NCI-H2029 (cell line): ENCODE measurements around the gene SEZ6L.

Experiments used
- DNase-seq: peaks from one replicate; lab custom pipeline; 2025; lab: John Stamatoyannopoulos, UW

SEZ6L gene

GRCh38 chr22:26182723-26183122, 13.5 kb downstream of the SEZ6L start:
- DNase-seq: no peak

DNA sequence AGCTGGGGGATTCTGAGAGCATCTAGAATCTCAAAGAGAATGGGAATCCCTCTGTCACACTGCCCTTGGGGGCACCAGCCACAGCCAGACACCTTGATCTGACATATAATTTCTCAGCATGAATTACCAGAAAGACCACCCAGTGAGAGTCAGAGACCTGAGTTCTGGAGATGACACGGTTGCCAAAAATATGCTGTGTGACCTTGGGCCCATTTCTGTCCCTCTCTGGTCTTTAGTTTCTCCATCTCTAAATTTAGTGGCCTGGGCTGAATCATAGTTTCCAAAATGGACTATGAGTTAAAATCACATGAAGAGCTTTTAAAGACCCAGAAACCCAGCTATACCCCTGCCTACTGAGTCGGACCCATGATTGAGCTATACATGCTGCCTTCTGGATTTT, 15.9 kb downstream of the SEZ6L start:
- DNase-seq: no peak

DNA sequence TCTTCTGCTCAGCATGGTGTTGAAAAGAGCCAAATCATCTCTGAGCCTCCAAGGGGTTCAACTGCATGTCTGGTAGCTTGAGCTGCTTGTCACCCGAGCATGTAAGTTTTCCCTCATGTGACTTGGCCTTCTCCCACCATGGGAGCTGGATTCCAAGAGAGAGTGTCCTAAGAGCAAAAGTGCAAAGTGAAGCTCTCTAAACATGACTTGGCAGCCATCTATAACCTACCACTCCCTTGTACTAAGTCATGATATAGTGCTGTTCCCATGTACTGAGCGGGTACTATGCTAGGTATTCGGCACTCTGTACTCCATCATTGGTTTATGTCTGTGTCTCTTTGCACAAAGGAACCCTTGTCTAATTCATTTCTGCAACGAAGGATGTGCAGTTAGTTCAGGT, 19.1 kb downstream of the SEZ6L start:
- DNase-seq: no peak

DNA sequence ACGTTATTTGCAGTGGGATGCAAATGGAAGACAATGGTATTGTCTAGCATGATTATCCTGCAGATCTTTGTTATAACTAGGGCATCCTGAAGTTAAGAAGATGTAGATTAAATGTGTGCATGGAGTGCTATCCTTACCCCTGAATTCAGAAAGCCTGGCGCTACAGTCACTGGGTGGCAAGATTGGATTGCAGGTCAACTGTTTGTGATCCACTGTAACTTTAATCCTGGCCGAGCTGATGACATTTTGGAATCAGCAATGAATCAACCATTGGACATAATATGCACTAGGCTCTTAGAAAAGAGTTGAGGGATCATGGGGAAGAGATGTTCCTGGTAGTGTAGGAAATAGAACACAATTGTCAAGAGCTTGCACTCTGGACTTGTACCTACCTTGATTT, 25.1 kb downstream of the SEZ6L start:
- DNase-seq: no peak

DNA sequence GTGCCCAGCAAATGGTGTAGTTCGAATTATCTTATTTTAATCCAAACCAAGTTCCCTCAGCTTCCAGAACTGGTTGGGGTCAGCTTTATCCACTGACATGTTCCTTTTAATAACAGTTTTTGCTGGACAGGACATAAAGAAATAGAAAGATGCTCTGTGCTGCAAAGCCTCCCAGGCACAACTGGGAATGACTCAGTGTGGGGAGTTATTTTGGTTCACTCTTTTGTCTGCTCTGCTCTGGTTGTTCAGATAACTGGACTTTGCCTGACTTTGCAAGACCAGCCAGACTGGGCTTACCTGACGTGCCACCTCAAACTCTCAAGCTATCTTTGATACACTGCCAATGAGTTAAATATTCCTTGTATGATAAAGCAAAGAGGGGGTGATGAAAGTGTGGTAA, 25.6 kb downstream of the SEZ6L start:
- DNase-seq: no peak

DNA sequence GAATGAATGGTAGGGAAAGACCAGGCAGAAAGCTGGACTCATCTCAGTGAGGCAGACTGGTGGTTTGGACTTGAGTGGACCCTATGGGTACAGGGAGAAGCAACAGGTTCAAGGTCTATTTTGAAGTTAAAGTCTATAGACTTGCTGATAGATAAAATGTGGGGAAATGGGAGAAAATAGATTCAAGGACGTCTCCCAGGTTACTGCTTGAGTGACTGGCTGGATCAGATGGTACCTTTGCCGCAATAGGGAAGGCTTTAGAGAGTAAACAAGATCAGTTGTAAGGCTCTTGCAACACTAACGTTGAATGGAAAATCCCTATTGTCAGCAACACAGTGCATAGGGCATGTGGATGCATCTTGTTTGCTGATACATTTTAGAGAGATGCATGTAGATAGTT, 27.4 kb downstream of the SEZ6L start:
- DNase-seq: no peak

GRCh38 chr22:26197425-26197824, 28.2 kb downstream of the SEZ6L start:
- DNase-seq: no peak

GRCh38 chr22:26199665-26200064, 30.4 kb downstream of the SEZ6L start:
- DNase-seq: no peak

DNA sequence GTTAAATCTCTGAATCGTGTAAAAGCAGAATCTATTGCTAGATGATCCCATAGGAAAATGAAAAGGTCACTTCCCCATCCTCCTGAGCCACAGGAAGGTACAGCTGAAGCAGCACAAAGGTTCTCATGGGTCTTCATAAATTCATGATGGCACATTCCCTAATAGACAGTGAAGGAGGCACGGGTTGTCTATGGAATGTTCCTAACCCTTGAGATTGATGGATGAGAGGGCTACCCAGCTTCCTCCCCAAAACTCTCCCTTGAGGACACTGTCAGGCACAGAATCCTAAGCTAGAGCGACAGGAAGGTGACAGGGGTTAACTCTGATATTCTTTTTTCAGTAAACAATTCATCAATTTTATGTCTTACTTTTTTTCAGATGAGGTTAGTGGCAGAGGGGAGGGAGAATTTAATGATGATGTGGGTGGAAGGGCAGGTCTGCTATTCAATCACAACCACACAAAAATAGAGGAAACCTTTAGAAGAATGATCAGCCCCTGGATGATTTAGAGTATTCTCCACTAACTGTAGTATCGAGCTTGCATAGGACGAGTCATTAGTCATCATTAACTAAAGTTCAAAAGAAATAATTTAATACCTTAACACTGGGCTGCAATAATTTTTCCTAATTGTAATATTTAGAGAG, 33.1 kb downstream of the SEZ6L start:
- no peak for DNase-seq

- DNase-seq: no peak
These were observed 36.2 kb downstream of the SEZ6L start for GRCh38 chr22:26205494-26205893.

DNA sequence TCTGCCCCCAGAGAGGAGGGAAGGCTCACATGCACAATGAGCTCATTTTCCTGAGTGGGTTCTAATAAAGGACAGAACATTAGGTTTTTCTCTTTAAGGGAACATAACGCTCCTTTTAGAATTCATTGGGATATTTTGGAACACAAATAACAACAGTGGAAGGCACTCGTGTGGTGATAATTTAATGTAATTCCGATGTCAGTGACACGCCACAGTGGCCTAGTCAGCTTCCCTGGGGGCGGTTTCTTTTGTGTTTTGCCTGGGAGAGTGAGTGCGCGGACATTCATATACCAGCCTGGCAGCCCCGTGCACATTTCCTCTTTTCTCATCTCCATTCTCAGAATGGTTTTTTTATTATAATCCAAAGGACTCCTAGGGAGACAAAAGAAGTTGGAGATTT, 41.1 kb downstream of the SEZ6L start:
- DNase-seq: no peak

- DNase-seq: no peak
These were observed 44.6 kb downstream of the SEZ6L start for GRCh38 chr22:26213826-26214225.

GRCh38 chr22:26214466-26214865, 45.2 kb downstream of the SEZ6L start:
- DNase-seq: no peak

DNA sequence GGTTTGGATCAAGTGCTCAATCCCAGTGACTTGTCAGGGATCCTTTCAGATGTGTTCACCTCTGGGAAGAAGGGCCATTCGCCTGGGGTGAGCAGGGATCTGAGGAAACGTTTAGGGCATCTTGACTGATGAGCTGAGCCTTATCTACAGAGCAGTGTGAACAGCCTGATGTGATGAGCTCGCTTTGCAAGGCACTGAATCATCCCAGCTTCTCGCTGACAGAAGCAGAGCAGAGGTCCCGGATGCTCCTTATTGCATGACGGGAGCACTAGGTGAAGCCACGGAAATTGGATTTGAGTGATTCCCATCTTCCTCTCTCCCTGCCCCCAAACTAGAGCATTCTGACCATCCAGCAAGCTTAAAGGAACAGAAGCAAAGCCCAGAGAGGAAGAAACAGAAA, 46.5 kb downstream of the SEZ6L start:
- DNase-seq: no peak

GRCh38 chr22:26225207-26225606, 55.9 kb downstream of the SEZ6L start:
- DNase-seq: no peak

DNA sequence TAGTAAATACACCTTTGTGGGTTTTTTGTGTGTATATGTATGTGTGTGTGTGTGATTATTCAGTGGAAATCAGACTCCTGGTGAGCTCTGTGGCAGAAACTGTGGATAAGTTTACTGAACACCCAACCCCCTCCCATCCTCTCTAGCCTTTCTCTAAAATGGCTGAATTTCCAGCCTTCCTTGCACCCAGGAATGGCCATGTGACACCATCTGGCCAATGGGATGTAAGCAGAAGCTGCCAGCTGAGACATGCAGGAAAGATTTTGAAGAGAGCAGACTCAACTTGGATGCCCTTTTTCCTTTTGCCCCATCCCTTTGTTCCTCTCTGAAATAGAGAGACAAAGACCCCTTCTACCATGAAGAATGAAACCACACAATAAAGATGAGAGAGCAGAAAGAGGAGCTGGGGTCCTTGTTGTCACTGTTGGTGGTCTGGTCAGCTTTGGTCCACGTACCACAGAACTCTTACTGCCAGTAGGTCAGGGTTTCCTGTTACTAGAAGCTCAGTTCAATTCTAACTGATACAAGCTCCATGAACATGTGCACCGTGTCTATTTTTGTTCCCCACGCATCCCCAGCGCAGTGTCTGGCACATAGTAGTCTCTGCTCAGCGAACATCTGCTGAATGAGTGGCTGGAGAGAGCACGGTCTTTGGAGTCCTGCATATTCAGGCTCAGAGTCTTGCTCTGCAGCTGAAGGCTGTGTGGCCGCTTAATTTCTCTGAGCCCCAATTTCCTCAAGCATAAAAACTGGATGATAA, 57.5 kb downstream of the SEZ6L start:
- DNase-seq: no peak

DNA sequence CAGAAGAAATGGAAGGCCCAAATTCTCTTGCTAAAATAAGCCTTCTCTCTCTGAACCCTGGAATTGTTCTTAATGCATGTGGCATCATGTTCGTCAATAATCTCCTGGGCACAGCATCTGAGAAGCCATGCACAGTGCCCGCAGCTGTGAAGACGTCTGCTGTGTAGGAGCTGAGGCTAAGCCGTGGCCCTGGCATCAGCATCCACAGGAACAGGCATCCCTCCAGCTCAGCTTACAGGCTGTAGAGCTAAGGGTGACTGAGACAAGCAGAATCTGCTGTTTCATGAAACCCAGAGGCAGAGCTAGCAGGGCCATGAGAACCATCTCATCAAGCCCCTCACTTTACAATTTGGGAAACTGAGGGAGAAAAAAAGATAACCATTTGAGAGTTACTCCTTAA, 60.6 kb downstream of the SEZ6L start:
- no peak for DNase-seq

DNA sequence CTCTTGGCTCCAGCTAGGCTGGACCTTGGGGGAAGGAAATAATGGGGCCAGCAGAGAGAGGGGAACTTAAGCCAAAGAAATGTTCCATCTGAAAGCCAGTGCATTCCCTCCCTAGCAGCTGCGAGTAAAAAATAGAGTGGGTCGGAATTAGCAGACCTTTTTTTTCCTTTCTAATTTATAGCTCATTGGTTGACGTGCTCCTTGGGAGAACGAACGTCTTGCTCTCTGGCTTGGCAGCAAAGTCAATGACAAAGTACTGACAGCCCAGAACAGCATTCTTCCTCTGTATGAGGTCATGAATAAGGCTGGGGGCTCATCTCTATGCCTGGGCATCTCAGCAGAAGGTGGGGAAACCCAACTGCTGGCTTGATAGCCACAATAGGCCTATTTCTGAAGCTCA, 65.0 kb downstream of the SEZ6L start:
- DNase-seq: no peak

- no peak for DNase-seq
These were observed 66.7 kb downstream of the SEZ6L start for GRCh38 chr22:26235792-26236487.

DNA sequence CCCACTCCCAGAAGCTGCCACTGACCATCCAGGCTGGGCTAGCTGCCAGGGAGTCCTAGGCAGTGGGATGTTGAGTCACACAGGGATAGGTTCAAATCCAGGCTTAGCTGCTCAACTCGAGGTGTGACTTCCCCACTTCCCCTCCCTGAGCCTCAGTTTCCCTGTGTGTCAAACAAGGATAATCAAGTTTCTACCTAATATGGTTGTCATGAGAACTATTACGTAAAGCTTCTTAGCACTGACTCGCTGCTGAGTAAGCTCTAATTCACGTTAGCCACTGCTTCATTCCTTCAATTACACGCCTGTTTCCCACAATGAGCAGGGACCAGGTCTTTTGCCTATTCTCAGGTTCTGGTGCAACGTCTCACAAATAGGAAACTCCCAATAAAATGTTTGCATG, 67.7 kb downstream of the SEZ6L start:
- DNase-seq: no peak

- no peak for DNase-seq
These were observed 69.3 kb downstream of the SEZ6L start for GRCh38 chr22:26238596-26238995.

- no peak for DNase-seq
These were observed 70.3 kb downstream of the SEZ6L start for GRCh38 chr22:26239581-26239980.

DNA sequence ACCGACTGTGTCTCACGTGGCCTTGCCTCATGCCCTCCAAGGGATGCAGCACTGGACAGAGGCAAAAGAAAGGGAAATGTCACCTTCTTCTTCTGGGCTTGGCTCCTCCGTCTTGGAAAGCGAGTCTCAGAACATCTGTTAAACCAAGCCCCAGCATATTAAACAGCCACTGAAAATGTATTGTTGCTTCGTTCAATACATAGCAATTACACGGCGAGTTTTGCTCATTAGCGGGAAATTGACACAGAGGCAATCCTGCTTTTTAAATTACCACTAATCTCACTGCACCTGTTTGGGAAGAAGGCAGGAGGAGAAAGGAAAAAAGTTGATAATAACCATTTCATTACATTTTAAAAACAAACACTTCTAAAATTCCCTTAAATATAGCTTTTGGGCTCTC, 72.1 kb downstream of the SEZ6L start:
- DNase-seq: no peak
